ENCODE results near the gene MGRN1.
A peak's percentile ranks its signal among the peaks of the same experiment; 100 is the strongest.

Gene MGRN1

DNA sequence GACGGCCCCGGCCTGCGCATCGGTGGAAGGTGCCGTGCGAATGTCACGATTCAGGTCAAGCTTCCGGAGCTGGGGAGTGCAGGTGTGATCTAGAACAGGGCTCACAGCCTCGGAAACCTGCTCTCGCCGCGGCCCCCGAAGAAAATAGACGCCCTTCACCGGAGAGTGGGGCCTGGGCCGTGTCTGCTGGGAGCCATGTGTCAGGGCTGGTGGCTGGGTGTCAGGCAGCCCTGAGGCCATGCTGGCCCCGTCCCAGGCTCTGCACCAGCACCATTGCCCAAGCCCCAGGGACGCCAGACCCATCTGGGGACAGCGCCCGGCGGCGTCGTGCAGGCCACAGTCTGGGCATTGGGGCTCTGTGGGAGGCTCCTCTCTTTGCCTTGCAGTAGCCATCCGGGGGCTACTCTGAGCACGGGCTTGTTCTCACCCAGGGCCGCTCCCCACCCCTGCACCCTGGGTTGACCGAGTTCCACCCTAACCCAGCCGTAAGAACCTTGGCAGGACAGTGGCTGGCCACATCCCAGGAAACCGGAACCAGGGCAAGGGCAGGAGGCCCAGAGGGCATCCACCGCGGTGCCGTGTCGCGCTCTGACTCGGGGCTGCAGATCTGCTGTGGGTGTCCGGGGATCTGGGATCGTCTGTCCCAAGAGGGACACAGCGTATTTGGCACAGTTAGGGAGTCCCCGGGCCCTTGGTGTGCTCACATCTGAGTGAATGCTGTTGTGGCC, 63.5 kb downstream of the MGRN1 start:
- DNase-seq (ENCODE audit: low read depth in 2 of 2), result no peak

GRCh38 chr16:4688674-4689045, 64.0 kb downstream of the MGRN1 start:
- no peak for DNase-seq (ENCODE audit: low read depth in 2 of 2)

DNA sequence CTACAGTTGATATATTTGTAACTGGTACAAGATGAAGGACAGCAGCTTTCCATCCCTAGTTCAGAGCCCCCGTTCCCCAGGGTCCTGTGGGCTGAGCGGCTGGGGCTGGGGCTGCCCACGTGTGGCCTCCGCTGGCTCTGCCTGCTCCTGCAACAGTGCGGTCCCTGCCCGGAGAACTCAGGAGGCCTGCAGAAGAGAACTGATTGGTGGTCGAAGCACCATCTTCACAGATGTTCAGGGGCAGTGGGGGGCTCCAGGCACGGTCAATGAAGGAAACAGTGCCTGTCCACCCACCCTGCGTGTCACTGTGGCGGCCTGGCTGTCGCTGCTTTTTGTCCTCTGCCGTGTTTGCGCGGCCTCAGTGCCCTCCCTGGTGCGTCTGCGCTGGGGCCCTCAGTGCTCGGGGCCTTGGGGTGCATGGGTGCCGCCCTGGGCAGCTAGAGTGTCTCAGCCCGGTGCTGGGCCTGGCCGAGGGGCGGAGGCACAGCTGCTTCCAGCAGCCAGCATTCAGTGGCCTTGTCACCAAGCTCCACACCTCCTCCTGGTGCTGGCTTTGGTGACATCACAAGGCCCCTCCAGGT, 64.6 kb downstream of the MGRN1 start:
- no peak for DNase-seq (ENCODE audit: low read depth in 2 of 2)

- no peak for DNase-seq (ENCODE audit: low read depth in 2 of 2)
These were observed 65.5 kb downstream of the MGRN1 start for GRCh38 chr16:4689864-4690704.

DNA sequence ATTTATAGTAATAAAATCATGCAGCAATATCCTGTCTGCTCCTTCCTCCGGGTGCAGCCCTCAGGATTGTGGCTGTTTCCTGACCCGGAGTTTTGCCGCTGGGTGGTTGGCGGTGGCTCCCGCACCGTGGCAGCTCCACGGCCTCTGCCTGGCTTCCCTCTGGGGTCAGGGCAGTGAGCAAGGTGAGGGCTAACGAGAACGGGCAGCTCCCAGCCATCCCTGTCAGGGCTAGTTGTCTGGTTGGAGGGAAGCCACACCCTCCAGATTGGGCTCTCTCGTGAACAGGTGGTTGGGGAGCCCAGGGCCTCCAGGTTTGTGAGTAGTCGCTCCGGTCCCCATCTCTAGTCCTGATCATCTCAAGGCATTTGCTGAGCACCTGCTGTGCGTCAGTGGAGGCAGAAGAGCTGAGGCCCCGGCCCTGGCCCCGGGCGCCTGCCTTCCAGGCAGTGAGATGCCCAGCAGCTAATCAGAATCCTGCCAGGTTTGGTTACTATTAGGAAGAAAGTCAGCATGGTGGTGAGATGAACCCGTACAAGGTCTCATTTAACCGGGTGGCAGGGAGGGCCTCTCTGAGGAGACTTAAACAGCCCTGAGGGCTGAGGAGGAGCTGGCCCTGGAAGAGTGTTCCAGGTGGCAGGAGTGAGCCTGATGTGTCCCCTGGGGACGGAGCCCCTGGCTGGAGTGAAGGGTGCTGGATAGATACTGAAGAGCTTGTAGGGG, 66.5 kb downstream of the MGRN1 start:
- no peak for DNase-seq (ENCODE audit: low read depth in 2 of 2)

- DNase-seq (ENCODE audit: low read depth in 2 of 2), result no peak
These were observed 67.2 kb downstream of the MGRN1 start for GRCh38 chr16:4691666-4692412.

DNA sequence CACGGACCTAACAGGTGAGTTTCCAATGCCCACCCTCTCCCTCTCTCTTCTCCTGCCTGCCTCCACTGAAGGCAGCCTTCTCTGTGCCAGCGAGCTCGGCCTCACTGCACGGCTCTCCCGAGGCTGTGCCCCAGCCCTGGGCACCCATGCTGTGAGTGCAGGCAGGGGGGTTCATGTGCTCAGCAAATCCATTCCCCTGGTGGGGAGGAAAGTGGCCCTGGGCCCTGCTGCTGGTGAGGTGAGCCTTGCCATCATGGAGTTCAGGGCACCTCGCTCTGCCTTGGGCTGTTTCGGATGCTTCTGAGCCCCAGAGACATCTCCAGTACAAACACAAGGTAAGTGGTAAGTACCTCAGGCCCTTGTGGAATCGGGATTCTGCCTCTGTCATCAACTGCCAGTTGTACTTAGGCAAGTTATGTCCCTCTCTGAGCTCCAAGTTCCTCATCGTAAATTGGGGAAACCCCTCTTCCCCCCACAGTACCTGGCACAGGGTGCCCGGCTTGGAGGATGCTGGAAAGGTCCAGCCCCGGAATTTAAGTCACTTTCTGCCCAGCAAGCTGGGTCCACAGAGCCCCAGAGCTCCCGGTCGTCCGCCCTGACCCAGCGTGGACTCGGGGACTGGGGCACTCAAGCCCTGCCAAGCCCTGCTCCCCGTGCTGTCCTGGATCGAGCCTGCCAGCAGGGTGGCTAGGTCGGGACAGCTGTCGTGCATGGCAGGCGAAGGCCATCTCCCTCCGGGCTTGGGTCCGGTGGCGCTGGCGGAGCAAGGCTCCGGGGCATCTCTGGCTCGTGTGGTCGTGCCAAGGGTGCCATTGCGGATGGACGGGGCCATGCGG, 68.1 kb downstream of the MGRN1 start:
- DNase-seq (ENCODE audit: low read depth in 2 of 2), result no peak

DNA sequence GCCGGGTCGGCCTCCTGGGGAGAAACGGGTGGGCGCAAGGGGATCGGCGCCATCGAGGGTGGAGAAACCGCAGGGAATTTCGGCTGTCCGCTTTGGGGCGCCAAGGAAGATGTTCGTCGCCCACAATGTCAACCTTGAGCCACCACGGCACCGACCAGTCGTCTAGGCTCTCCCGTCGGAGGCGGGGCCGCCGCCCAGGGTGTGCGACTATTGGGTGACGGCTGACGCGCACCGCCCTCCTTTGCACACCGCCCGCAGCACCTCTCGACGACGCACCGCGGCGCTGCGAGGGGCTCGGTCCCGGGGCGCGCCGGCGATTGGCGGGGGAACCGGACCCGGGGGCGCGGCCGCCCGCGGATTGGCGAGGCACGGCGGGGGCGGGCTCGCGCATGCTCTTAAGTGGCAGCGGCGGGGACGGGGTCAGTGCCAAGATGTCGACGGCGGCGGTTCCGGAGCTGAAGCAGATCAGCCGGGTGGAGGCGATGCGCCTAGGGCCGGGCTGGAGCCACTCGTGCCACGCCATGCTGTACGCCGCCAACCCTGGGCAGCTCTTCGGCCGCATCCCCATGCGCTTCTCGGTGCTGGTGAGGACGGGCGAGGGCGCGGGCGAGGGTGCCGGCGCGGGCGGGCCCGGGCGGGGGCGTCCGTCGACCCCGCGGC, 68.8 kb downstream of the MGRN1 start, which contains the start of gene NUDT16L1:
NUDT16L1 (plus strand) TSS at position 267 of the 660 bp plus-strand sequence; CDS start at position 432, 165 bp downstream.
- peak; percentile 92 to 94 for DNase-seq (ENCODE audit: low read depth in 2 of 2)

DNA sequence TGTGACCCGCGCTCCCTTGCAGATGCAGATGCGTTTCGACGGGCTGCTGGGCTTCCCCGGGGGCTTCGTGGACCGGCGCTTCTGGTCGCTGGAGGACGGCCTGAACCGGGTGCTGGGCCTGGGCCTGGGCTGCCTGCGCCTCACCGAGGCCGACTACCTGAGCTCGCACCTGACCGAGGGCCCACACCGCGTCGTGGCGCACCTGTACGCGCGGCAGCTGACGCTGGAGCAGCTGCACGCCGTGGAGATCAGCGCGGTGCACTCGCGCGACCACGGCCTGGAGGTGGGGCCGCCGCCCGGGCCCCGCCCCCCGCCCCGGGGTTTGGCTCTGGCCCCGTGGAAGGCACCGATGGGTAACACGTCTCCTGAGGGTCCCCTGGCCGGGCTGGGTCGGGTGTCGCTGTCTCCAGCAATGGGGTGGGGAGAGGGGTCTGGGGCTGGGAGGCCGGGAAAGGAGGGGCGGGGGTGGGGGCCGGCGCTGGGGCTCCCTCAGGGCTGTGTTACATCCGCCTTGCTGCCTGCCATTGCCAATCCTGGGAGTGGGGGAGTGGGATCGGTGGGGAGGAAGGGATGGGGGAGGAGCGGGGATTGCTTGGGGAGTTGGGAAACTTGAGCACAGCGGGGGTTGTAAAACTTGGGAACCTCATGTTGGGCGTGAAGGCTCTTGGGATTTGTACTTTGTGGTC, 69.5 kb downstream of the MGRN1 start:
- DNase-seq (ENCODE audit: low read depth in 2 of 2), result peak in 1 of 2 donors; percentile 14

- no peak for DNase-seq (ENCODE audit: low read depth in 2 of 2)
These were observed 70.2 kb downstream of the MGRN1 start for GRCh38 chr16:4694642-4695451.

- no peak for DNase-seq (ENCODE audit: low read depth in 2 of 2)
These were observed 71.0 kb downstream of the MGRN1 start for GRCh38 chr16:4695473-4696171.

GRCh38 chr16:4696172-4696904, 71.7 kb downstream of the MGRN1 start:
- DNase-seq (ENCODE audit: low read depth in 2 of 2), result no peak

DNA sequence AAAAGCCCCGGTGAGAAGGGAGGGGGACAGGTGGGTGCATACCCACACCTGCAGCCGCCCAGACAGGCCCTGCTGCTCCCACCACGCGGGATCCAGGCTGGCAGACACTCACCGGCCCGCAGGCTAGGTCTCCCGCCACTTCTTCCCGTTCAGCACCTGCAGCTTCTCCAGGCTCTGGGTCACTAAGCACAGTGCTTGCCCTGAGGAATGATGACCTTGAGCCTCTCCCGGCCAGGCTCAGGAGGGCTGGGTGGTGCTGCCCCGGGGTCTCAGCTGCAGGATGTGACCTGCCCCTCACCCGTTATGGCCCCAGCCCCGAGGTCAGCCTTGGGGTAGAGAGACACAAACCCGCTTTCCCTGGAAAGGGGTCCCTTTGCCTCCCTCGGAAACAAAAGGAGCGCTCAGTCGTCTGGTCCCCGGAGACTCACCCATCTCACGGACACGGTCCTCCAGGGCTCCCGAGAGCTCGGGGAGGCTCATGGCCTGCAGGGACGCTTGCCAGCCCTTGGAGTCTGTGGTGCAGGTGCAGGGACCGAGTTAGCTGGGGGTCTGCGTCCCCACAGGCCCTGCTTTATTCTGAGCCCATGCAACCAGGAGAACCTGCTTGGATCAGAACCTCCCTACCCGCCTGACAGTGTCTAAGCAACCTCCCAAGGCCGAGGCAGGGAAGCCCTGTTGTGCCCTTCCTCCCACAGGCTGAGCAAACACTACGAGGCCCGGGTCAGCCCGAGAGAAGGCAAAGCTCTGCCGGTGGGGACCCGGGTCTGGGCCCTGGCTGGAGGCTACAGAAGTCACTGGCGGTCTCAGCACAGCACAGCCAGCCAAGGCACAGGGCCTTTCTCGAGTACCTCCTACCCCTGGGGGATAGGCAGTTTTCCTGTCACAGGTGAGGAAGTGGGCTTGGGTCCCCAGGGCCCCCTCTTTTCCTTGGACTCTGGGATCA, 72.5 kb downstream of the MGRN1 start:
- DNase-seq (ENCODE audit: low read depth in 2 of 2), result no peak

DNA sequence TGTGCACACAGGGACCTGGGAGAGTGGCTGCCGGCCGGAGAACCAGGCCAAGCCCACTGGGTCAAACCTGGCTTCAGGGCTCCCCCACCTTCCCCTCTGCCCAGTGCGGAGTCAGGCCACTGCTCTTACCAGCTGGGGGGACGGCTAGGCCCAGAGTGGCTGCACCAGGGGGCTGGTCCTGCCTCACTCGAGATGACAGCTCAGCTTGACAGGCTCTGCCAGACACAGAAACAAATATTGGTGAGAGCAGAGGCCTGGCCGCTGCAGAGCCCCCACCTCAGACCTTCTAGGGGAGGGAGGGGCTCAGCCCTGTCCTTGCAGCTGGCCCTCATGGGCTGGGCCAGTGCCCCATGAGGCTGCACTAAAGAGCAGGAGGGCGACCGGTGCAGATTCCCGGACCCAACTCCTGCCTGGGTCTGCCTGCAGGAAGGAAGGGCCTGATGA, 73.2 kb downstream of the MGRN1 start:
- no peak for DNase-seq (ENCODE audit: low read depth in 2 of 2)

DNA sequence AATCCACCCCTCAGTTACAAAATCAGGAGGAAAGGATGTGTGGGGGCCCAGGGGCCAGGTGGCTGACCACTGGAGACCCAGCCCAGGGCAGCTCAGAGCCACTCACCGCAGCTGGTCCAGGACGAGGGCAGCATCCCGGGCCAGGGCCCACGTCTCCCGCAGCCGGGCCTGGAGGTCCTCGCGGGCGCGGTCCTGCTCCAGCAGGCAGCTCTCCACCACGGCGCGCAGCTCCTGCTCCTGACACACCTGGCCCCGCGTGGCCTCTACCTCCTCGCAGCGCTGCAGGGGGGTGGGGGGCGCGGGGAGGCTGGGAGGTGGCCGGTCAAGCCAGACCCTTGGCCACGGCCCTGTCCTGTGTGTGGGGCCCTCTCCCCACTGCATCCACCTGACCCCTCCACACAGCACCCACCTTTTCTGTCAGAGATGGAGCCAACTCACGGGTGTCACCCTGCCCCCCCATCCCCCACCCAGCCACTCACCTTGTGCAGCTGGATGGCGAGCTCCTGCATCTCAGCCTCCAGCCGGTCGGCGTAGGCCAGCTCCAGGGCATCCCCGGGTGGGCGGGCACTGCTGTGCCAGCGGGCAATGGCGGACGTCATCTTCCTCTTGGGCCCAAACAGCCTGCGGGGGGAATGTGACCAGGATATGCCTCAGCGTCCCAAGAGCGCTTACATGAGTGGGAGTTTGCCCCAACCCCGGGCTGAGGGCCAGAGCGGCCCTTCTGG, 73.9 kb downstream of the MGRN1 start:
- no peak for DNase-seq (ENCODE audit: low read depth in 2 of 2)
